Upper lobe of left lung (tissue), 6 donors: ENCODE data around the gene LBHD1. TPM values are rescaled to one million over a fixed set of nuclear protein-coding genes. Genes with fewer than 3 reads are reported as not detected.
A peak's percentile ranks its signal among the peaks of the same experiment; 100 is the strongest.

Source experiments
- ATAC-seq, 2 donors: fragments of 200-7000 bp; cut with Tn5 transposase; one replicate each; pipeline ENCODE4 v1.9.1; 2022; ENCODE audit warnings: mild to moderate bottlenecking in 2 of 2, moderate library complexity in 2 of 2; ENCODE audit not compliant: low FRiP score in 2 of 2
- DNase-seq, 2 donors: peaks; one replicate each; pipeline ENCODE4 v3.0.0-alpha.2; 2019 to 2020
- H3K27ac ChIP-seq, 4 donors: fragments of 200-600 bp; sonication (generic); one replicate each; pipeline ENCODE4 v1.5.1; 2016 to 2019
- H3K27me3 ChIP-seq, 4 donors: fragments of 200-600 bp; sonication (generic); one replicate each; pipeline ENCODE4 v1.5.1; 2017 to 2019
- H3K36me3 ChIP-seq, 4 donors: fragments of 200-600 bp; sonication (generic); one replicate each; pipeline ENCODE4 v1.5.1; 2016 to 2019
- H3K4me1 ChIP-seq, 4 donors: fragments of 200-600 bp; sonication (generic); one replicate each; pipeline ENCODE4 v1.5.1; 2018 to 2019
- H3K4me3 ChIP-seq, 4 donors: fragments of 200-600 bp; sonication (generic); one replicate each; pipeline ENCODE4 v1.5.1; 2017 to 2019; ENCODE audit warnings: mild to moderate bottlenecking in 2 of 4, moderate library complexity in 1 of 4
- H3K9me3 ChIP-seq, 4 donors: fragments of 200-600 bp; sonication (generic); one replicate each; pipeline ENCODE4 v1.5.1; 2018 to 2019
- CTCF ChIP-seq, 6 experiments: fragments of 450-650 bp in 4 of 6; fragments of 200-600 bp in 2 of 6; sonication (generic) in 2 of 6; IDR thresholded peaks; one replicate each; pipeline ENCODE4 v1.5.1; 2016 to 2019; ENCODE audit warnings: antibody characterized with exemption in 6 of 6
- EP300 ChIP-seq, 4 donors: sonication (generic); formaldehyde crosslinking; IDR thresholded peaks; one replicate each; pipeline ENCODE4 v1.5.1; 2017; ENCODE audit warnings: antibody characterized with exemption in 4 of 4, control low read depth in 2 of 4
- POLR2A ChIP-seq, 4 donors: fragments of 450-650 bp; IDR thresholded peaks; one replicate each; pipeline ENCODE4 v1.5.1; 2016 to 2017; ENCODE audit warnings: antibody characterized with exemption in 4 of 4, mild to moderate bottlenecking in 2 of 4
- POLR2AphosphoS5 ChIP-seq, 2 donors: sonication (generic); formaldehyde crosslinking; IDR thresholded peaks; one replicate each; pipeline ENCODE4 v1.5.1; 2017; ENCODE audit warnings: antibody characterized with exemption in 2 of 2
- WGBS, 2 donors: methylation state at CpG; one replicate each; pipeline ENCODE4 v1.1.5; 2017 to 2018; 5-methylcytosine and 5-hydroxymethylcytosine counted together
- total RNA-seq, 6 donors: library from RNA; depleted of rRNA in 4 of 6; stranded (reverse); fragments of >200 nt in 4 of 6; gene quantifications; one replicate each; pipeline versions ENCODE4 v1.1.0 to v1.2.1, GENCODE V29; 2016 to 2021
- donor health status: DM: no; HTN: no; CAD: no; lungs with moderate emphysema.
- donor health status: DM: no; HTN: yes; CAD: no; lungs with severe emphysema.

Gene LBHD1
- total RNA-seq, 6 donors from 2014 or later: 3.6 to 19.9 (median 6.8) TPM

DNA sequence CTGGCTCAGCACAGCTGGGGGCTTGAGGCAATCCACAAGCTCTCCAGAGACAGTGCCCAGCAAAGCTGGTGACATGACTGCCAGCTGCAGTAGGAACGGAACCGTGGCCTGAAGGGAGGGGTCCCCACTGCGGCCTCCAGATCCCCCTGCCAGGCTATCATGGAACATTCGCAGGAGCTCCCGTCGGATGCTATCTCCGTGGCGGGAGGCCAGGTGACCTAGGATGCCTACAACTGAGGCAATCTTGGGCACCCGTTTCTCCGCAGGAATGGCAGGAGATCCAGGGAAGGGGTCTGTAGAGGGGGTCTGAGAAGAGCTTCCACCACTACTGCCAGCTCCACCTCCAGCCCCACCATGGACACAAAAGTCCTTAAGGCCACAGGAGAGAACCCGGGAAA is 23.1 kb downstream of the LBHD1 start:
- Histone ChIP-seq H3K36me3 (peaks cover 0 to 34% (median 24%) of the 10 kb centered on the region in 4 donors), H3K4me1 (peaks cover 29 to 57% (median 34%) of the 10 kb centered on the region in 4 donors), H3K27ac (no peak overlapping the region), H3K4me3 (no peak overlapping the region), H3K27me3 (no peaks in the 10 kb centered on the region), H3K9me3 (no peaks in the 10 kb centered on the region)
- TF ChIP-seq POLR2A (IDR thresholded peaks at IDR 0.05) (no peak), CTCF (IDR thresholded peaks at IDR 0.05) (no peak), EP300 (IDR thresholded peaks at IDR 0.05) (no peak), POLR2AphosphoS5 (IDR thresholded peaks at IDR 0.05) (no peak)
- DNase-seq: no peak
- ATAC-seq: no peak
- WGBS, 2 donors: 95 to 98% methylated on average over 10 to 11 of the region's 11 CpGs

GRCh38 chr11:62648185-62648966 is 23.7 kb downstream of the LBHD1 start:
- ATAC-seq: no peak

GRCh38 chr11:62647609-62648005 is 24.5 kb downstream of the LBHD1 start:
- ATAC-seq (no peak), DNase-seq (no peak)
- WGBS, 2 donors: 91% methylated on average over 6 of the region's 6 CpGs; no CpG with 5 or more reads in 1 of the 2 donors

More at GRCh38 chr11:62648185-62648966, 23.7 kb downstream of the LBHD1 start:
- WGBS, 2 donors: 94 to 95% methylated on average over 7 to 19 of the region's 24 CpGs
- DNase-seq: peak in 1 of 2 donors; percentile 59
- no peak for TF ChIP-seq POLR2A (IDR thresholded peaks at IDR 0.05)
- TF ChIP-seq CTCF (IDR thresholded peaks at IDR 0.05): no peak
- TF ChIP-seq POLR2AphosphoS5 (IDR thresholded peaks at IDR 0.05): no peak
- no peak for TF ChIP-seq EP300 (IDR thresholded peaks at IDR 0.05)
- Histone ChIP-seq H3K4me3 (no peak overlapping the region), H3K27me3 (no peaks in the 10 kb centered on the region), H3K27ac (no peak overlapping the region), H3K36me3 (peaks cover 0 to 39% (median 30%) of the 10 kb centered on the region in 4 donors), H3K4me1 (peaks cover 29 to 57% (median 34%) of the 10 kb centered on the region in 4 donors), H3K9me3 (no peaks in the 10 kb centered on the region)

GRCh38 chr11:62646825-62647608 is 25.1 kb downstream of the LBHD1 start:
- TF ChIP-seq CTCF (IDR thresholded peaks at IDR 0.05) (no peak), POLR2AphosphoS5 (IDR thresholded peaks at IDR 0.05) (no peak), POLR2A (IDR thresholded peaks at IDR 0.05) (no peak), EP300 (IDR thresholded peaks at IDR 0.05) (no peak)
- Histone ChIP-seq H3K4me3 (peak overlapping the region in 3 of 4 donors; percentile 75 to 95 (median 90)), H3K27ac (peak overlapping the region; percentile 26 to 98 (median 74)), H3K4me1 (peaks cover 25 to 49% (median 28%) of the 10 kb centered on the region in 4 donors), H3K9me3 (no peaks in the 10 kb centered on the region), H3K27me3 (no peaks in the 10 kb centered on the region), H3K36me3 (peaks cover 7 to 51% (median 37%) of the 10 kb centered on the region in 4 donors)
- WGBS, 2 donors: 42 to 54% methylated on average over 17 to 22 of the region's 32 CpGs
- no peak for ATAC-seq
- DNase-seq: peak in 1 of 2 donors; percentile 85

More at GRCh38 chr11:62647609-62648005, 24.5 kb downstream of the LBHD1 start:
- no peak overlapping the region for H3K4me3 ChIP-seq
- peak overlapping the region in 1 of 4 donors; percentile 26 for H3K27ac ChIP-seq
- H3K4me1 ChIP-seq: peaks cover 29 to 55% (median 34%) of the 10 kb centered on the region in 4 donors
- H3K27me3 ChIP-seq: no peaks in the 10 kb centered on the region
- TF ChIP-seq EP300 (IDR thresholded peaks at IDR 0.05): no peak
- TF ChIP-seq POLR2A (IDR thresholded peaks at IDR 0.05): no peak
- no peak for TF ChIP-seq POLR2AphosphoS5 (IDR thresholded peaks at IDR 0.05)
- TF ChIP-seq CTCF (IDR thresholded peaks at IDR 0.05): no peak
- H3K9me3 ChIP-seq: no peaks in the 10 kb centered on the region
- H3K36me3 ChIP-seq: peaks cover 6 to 46% (median 37%) of the 10 kb centered on the region in 4 donors
